Effector memory CD8-positive, alpha-beta T cell (primary cell): ENCODE measurements around the gene ZNF311.
"Not testable (repeated sequence)": the region's sequence is repeated elsewhere in the genome, so short reads cannot be mapped to it uniquely, and the experiment has no call there.

Source experiments
- ATAC-seq: fragments of 150-1000 bp; cut with Tn5 transposase; replicated peaks from 2 replicates; pipeline ENCODE4 v1.10.0; 2021; ENCODE audit warnings: mild to moderate bottlenecking, moderate library complexity
- DNase-seq, 3 experiments: peaks; one replicate each; pipeline ENCODE4 v3.0.0; 2021
- H3K27ac Mint-ChIP-seq, 2 donors: one replicate each; pipeline ENCODE4 v1.8.0; 2022; ENCODE audit warnings: mild to moderate bottlenecking in 2 of 2, mixed read lengths in 2 of 2, moderate library complexity in 2 of 2
- H3K27me3 Mint-ChIP-seq, 2 donors: one replicate each; pipeline ENCODE4 v1.8.0; 2022; ENCODE audit warnings: mixed read lengths in 2 of 2
- H3K36me3 Mint-ChIP-seq: one replicate; pipeline ENCODE4 v1.8.0; 2022; ENCODE audit warnings: mild to moderate bottlenecking, moderate library complexity, mixed read lengths; ENCODE audit not compliant: insufficient read depth
- H3K4me1 Mint-ChIP-seq, 2 donors: one replicate each; pipeline ENCODE4 v1.8.0; 2022; ENCODE audit warnings: low read depth in 2 of 2, mixed read lengths in 2 of 2
- H3K4me3 Mint-ChIP-seq, 2 donors: one replicate each; pipeline ENCODE4 v1.8.0; 2022; ENCODE audit warnings: mild to moderate bottlenecking in 2 of 2, mixed read lengths in 2 of 2, moderate library complexity in 2 of 2
- H3K9me3 Mint-ChIP-seq, 2 donors: one replicate each; pipeline ENCODE4 v1.8.0; 2022; ENCODE audit warnings: mixed read lengths in 2 of 2

Gene ZNF311

DNA sequence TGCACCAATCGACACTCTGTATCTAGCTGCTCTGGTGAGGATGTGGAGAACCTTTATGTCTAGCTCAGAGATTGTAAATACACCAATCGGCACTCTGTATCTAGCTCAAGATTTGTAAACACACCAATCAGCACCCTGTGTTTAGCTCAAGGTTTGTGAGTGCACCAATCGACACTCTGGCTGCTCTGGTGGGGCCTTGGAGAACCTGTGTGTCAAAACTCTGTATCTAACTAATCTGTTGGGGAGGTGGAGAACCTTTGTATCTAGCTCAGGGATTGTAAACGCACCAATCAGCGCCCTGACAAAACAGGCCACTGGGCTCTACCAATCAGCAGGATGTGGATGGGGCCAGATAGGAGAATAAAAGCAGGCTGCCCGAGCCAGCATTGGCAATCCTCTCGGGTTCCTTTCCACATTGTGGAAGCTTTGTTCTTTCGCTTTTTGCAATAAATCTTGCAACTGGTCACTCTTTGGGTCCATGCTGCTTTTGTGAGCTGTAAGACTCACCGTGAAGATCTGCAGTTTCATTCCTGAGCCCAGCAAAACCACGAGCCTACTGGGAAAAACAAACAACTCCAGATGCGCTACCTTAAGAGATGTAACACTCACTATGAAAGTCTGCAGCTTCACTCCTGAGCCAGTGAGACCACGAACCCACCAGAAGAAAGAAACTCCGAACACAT is 46.4 kb downstream of the ZNF311 start:
- peaks cover 21 to 43% of the 10 kb centered on the region in 2 donors for H3K27me3 Mint-ChIP-seq
- peaks cover 11% of the 10 kb centered on the region for H3K36me3 Mint-ChIP-seq
- DNase-seq, H3K4me1 Mint-ChIP-seq, ATAC-seq, H3K9me3 Mint-ChIP-seq, H3K4me3 Mint-ChIP-seq, H3K27ac Mint-ChIP-seq: not testable (repeated sequence)

- peaks cover 21 to 44% of the 10 kb centered on the region in 2 donors for H3K27me3 Mint-ChIP-seq
- H3K4me3 Mint-ChIP-seq, H3K9me3 Mint-ChIP-seq, DNase-seq, ATAC-seq, H3K27ac Mint-ChIP-seq: not testable (repeated sequence)
- H3K4me1 Mint-ChIP-seq, result peaks cover 10 to 14% of the 10 kb centered on the region in 2 donors
- H3K36me3 Mint-ChIP-seq, result peaks cover 19% of the 10 kb centered on the region
These were observed 47.3 kb downstream of the ZNF311 start for GRCh38 chr6:28957795-28958314.

- ATAC-seq, result no peak
- Mint-ChIP-seq H3K36me3 (peaks cover 24% of the 10 kb centered on the region), H3K27ac (no peak overlapping the region), H3K4me3 (no peak overlapping the region), H3K4me1 (peaks cover 13 to 14% of the 10 kb centered on the region in 2 donors), H3K27me3 (peaks cover 16 to 36% of the 10 kb centered on the region in 2 donors), H3K9me3 (no peaks in the 10 kb centered on the region)
- DNase-seq, result no peak
These were observed 48.8 kb downstream of the ZNF311 start for GRCh38 chr6:28956331-28956730.

GRCh38 chr6:28953585-28954258 is 51.4 kb downstream of the ZNF311 start:
- DNase-seq, result no peak
- peaks cover 13 to 14% of the 10 kb centered on the region in 2 donors for H3K4me1 Mint-ChIP-seq
- peak overlapping the region; percentile 73 to 86 for H3K4me3 Mint-ChIP-seq
- peak overlapping the region; percentile 79 to 93 for H3K27ac Mint-ChIP-seq
- no peaks in the 10 kb centered on the region for H3K9me3 Mint-ChIP-seq
- peaks cover 30% of the 10 kb centered on the region for H3K36me3 Mint-ChIP-seq
- H3K27me3 Mint-ChIP-seq, result peaks cover 5 to 19% of the 10 kb centered on the region in 2 donors
- no peak for ATAC-seq

DNA sequence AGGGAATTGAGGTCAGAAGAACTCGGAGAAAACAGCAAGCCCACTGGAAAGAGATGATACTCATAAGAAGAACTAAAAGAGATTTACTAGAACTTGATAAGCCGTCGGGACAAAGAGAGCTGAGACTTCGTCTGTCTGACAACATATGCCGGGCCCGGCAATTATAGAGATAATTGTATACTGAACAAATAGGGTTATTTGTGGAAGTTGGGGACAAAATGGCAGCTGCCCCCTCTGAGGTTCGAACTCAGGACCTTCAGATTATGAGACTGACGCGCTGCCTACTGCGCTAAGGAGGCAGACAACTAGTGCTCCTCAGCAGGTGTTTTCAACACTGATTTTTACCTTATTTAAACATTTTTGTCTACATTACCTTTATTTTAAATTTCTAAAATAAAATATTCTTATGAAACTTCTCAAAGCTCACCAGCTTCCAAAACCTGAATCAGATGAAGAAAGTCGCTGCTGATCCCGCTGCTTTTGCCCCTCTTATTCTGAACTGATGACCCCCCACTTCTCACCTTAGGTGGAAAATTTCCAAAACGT is 52.0 kb downstream of the ZNF311 start:
- Mint-ChIP-seq H3K27me3 (peaks cover 3 to 16% of the 10 kb centered on the region in 2 donors), H3K36me3 (peaks cover 30% of the 10 kb centered on the region), H3K9me3 (no peaks in the 10 kb centered on the region), H3K4me1 (peaks cover 13 to 14% of the 10 kb centered on the region in 2 donors), H3K4me3 (peak overlapping the region; percentile 73 to 86), H3K27ac (peak overlapping the region; percentile 79 to 93)
- ATAC-seq (peak; percentile 54), DNase-seq (peak; percentile 50 to 56 (median 50))

- ATAC-seq, H3K4me3 Mint-ChIP-seq, DNase-seq, H3K9me3 Mint-ChIP-seq, H3K27me3 Mint-ChIP-seq, H3K27ac Mint-ChIP-seq: not testable (repeated sequence)
- H3K4me1 Mint-ChIP-seq, result peaks cover 11 to 14% of the 10 kb centered on the region in 2 donors
- peaks cover 34% of the 10 kb centered on the region for H3K36me3 Mint-ChIP-seq
These were observed 55.4 kb downstream of the ZNF311 start for GRCh38 chr6:28949656-28950195.

GRCh38 chr6:28948782-28949486 is 56.2 kb downstream of the ZNF311 start:
- no peak overlapping the region for H3K4me3 Mint-ChIP-seq
- H3K36me3 Mint-ChIP-seq, result peaks cover 34% of the 10 kb centered on the region
- H3K27me3 Mint-ChIP-seq, result peaks cover 0 to 6% of the 10 kb centered on the region in 2 donors
- H3K9me3 Mint-ChIP-seq, result peaks cover 0 to 3% of the 10 kb centered on the region in 2 donors
- DNase-seq, result no peak
- peaks cover 13 to 19% of the 10 kb centered on the region in 2 donors for H3K4me1 Mint-ChIP-seq
- ATAC-seq, result no peak
- H3K27ac Mint-ChIP-seq, result no peak overlapping the region

GRCh38 chr6:28947831-28948270 is 57.3 kb downstream of the ZNF311 start:
- H3K27ac Mint-ChIP-seq, result no peak overlapping the region
- H3K27me3 Mint-ChIP-seq, result no peaks in the 10 kb centered on the region
- H3K36me3 Mint-ChIP-seq, result peaks cover 34% of the 10 kb centered on the region
- DNase-seq, result no peak
- ATAC-seq, result no peak
- H3K9me3 Mint-ChIP-seq, result peaks cover 0 to 3% of the 10 kb centered on the region in 2 donors
- H3K4me1 Mint-ChIP-seq, result peaks cover 11 to 20% of the 10 kb centered on the region in 2 donors
- no peak overlapping the region for H3K4me3 Mint-ChIP-seq

DNA sequence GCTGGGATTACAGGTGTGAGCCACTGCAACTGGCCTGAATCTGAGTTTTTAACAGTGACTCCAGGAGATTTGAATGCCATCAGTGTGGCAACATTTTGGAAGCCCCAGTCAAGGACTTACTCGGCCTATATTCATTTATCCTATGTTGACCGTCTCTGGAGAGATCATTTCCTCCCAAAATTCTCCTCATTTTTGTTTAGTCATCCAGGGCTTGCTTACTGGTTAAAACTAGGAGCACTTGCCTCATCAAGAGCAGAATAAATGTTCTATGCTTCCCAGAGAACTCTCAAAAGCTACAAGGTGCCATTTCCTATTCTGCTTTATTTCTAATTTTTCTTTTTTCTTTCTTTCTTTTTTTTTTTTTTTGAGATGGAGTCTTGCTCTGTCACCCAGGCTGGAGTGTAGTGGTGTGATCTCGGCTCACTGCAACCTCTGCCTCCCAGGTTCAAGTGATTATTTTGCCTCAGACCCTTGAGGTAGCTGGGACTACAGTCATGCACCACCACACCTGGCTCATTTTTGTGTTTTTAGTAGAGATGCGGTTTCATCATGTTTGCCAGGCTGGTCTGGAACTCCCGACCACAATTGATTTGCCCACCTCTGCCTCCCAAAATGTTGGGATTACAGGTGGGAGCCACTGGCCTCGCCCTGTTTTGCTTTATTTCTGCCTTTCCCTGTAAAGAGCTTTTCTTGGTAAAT is 57.9 kb downstream of the ZNF311 start:
- Mint-ChIP-seq H3K27me3 (no peaks in the 10 kb centered on the region), H3K4me3 (no peak overlapping the region), H3K9me3 (peaks cover 0 to 3% of the 10 kb centered on the region in 2 donors), H3K27ac (no peak overlapping the region), H3K4me1 (peaks cover 12 to 20% of the 10 kb centered on the region in 2 donors), H3K36me3 (peaks cover 34% of the 10 kb centered on the region)
- DNase-seq (no peak), ATAC-seq (no peak)

- H3K4me3 Mint-ChIP-seq, result no peak overlapping the region
- peaks cover 26 to 35% of the 10 kb centered on the region in 2 donors for H3K4me1 Mint-ChIP-seq
- H3K27me3 Mint-ChIP-seq, result no peaks in the 10 kb centered on the region
- no peak for DNase-seq
- peak overlapping the region in 1 of 2 donors; percentile 98 for H3K27ac Mint-ChIP-seq
- no peak for ATAC-seq
- H3K9me3 Mint-ChIP-seq, result peaks cover 0 to 3% of the 10 kb centered on the region in 2 donors
- peaks cover 46% of the 10 kb centered on the region for H3K36me3 Mint-ChIP-seq
These were observed 59.8 kb downstream of the ZNF311 start for GRCh38 chr6:28945349-28945748.
